Measurements from ENCODE around the gene SPATA18.

DNA sequence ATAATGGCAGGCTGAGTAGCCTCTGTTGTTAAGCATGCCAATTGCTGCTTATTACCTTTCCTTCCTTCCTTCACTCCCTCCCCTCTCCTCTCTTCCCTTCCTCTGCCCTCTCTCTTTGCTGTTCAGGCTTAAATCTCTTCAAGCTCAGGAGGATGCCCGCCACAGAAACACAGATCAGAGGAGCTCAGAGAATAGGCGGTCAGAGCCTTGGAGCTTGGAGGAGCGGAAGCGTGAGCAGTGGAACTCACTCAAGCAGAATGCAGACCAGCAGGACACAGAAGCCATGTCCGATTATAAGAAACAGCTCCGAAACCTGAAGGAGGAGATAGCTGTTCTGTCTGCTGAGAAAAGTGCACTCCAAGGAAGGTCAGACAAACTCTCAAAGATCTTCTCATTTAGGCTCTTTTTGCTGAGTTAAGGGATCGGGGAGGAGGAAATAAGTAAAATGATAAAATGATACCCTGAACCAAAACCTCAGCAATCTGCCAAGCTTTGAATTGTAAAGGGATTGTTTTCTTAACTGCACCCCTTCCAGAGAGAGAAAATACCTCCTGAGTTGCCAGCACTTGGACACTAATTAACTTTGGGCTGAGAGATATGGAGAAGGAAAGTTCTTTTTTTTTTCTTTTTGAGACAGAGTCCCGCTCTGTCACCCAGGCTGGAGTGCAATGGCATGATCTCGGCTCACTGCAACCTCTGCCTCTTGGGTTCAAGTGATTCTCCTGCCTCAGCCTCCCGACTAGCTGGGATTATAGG, 20.9 kb downstream of the SPATA18 start:
- no peak for TF ChIP-seq EZH2 (IDR thresholded peaks at IDR 0.05; ENCODE audit: low read depth, low read length, severe bottlenecking)
- TF ChIP-seq, protein P1, sequence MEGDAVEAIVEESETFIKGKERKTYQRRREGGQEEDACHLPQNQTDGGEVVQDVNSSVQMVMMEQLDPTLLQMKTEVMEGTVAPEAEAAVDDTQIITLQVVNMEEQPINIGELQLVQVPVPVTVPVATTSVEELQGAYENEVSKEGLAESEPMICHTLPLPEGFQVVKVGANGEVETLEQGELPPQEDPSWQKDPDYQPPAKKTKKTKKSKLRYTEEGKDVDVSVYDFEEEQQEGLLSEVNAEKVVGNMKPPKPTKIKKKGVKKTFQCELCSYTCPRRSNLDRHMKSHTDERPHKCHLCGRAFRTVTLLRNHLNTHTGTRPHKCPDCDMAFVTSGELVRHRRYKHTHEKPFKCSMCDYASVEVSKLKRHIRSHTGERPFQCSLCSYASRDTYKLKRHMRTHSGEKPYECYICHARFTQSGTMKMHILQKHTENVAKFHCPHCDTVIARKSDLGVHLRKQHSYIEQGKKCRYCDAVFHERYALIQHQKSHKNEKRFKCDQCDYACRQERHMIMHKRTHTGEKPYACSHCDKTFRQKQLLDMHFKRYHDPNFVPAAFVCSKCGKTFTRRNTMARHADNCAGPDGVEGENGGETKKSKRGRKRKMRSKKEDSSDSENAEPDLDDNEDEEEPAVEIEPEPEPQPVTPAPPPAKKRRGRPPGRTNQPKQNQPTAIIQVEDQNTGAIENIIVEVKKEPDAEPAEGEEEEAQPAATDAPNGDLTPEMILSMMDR (IDR thresholded peaks at IDR 0.05; ENCODE audit: control extremely low read depth in 1 of 3, insufficient read depth in 1 of 3, low read depth in 1 of 3, low read length in 3 of 3) = no peak
- no peak for TF ChIP-seq POLR2A (IDR thresholded peaks at IDR 0.05; ENCODE audit: control extremely low read depth in 1 of 2, low read depth in 2 of 2, low read length in 2 of 2)
- TF ChIP-seq, protein P2, sequence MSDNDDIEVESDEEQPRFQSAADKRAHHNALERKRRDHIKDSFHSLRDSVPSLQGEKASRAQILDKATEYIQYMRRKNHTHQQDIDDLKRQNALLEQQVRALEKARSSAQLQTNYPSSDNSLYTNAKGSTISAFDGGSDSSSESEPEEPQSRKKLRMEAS (IDR thresholded peaks at IDR 0.05) = no peak
- TF ChIP-seq TAF1 (IDR thresholded peaks at IDR 0.05; ENCODE audit: low read depth, low read length) = no peak
- TF ChIP-seq CHD2 (IDR thresholded peaks at IDR 0.05; ENCODE audit: low read length) = no peak
- TF ChIP-seq SP4 (IDR thresholded peaks at IDR 0.05; ENCODE audit: low read length) = no peak
- no peak for TF ChIP-seq EGR1 (IDR thresholded peaks at IDR 0.05; ENCODE audit: borderline replicate concordance, low read depth, low read length)
- TF ChIP-seq GTF2F1 (IDR thresholded peaks at IDR 0.05; ENCODE audit: borderline replicate concordance, low read depth, low read length) = no peak
- no peak for TF ChIP-seq SAP30 (IDR thresholded peaks at IDR 0.05; ENCODE audit: insufficient read depth, insufficient replicate concordance, low read length)
- TF ChIP-seq RNF2 (IDR thresholded peaks at IDR 0.05; ENCODE audit: borderline replicate concordance, low read depth, low read length, missing control alignments, poor library complexity, severe bottlenecking) = no peak
- TF ChIP-seq KDM1A (IDR thresholded peaks at IDR 0.05; ENCODE audit: borderline replicate concordance, low read length) = no peak
- no peak for TF ChIP-seq JUND (IDR thresholded peaks at IDR 0.05; ENCODE audit: low read length)
- TF ChIP-seq POLR2AphosphoS5 (IDR thresholded peaks at IDR 0.05; ENCODE audit: low read depth, low read length) = no peak

Measured in H1 (cell line).